Ureter (tissue), 1 donor: ENCODE measurements around the gene GYG2. TPM values are rescaled to one million over a fixed set of nuclear protein-coding genes. Genes with fewer than 3 reads are reported as not detected.
"Not testable (repeated sequence)": the region's sequence is repeated elsewhere in the genome, so short reads cannot be mapped to it uniquely, and the experiment has no call there.

ENCODE experiments used
- DNase-seq: peaks from one replicate; pipeline ENCODE4 v3.0.0-alpha.2; 2020; ENCODE audit warnings: low spot score
- total RNA-seq: library from RNA; stranded (reverse); gene quantifications from one replicate; pipeline ENCODE4 v1.2.4, GENCODE V29; 2023
- donor health status: DM: yes; HTN: yes; CAD: no.

Gene GYG2
- total RNA-seq, 1 donor from 2014 or later: 4.9 TPM

DNA sequence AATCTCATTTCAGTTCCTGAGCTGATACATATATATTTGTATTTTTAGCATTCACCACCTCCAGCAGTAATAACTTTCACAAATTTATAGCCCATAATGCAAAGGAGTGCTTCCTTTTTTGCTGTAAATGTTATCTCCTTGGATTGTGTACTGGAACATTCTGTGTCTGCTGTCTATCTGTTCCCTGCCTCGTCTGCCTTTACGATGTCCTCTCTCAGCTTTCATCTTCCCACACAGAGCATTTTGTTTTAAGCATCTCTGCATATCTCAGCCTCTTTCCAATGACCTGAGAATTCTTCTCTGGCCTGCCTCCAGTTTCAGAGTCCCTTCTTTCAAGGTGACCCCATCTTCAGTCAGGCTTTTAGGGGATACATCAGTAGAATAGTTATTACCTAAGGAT, 43.1 kb downstream of the GYG2 start:
- DNase-seq: no peak

GRCh38 chrX:2872671-2873277, 44.0 kb downstream of the GYG2 start:
- DNase-seq: no peak

- DNase-seq: no peak
Measured at GRCh38 chrX:2874222-2875135, 45.7 kb downstream of the GYG2 start.

GRCh38 chrX:2875136-2875481, 46.4 kb downstream of the GYG2 start:
- DNase-seq: no peak

GRCh38 chrX:2875798-2876399, 47.2 kb downstream of the GYG2 start:
- DNase-seq: no peak

DNA sequence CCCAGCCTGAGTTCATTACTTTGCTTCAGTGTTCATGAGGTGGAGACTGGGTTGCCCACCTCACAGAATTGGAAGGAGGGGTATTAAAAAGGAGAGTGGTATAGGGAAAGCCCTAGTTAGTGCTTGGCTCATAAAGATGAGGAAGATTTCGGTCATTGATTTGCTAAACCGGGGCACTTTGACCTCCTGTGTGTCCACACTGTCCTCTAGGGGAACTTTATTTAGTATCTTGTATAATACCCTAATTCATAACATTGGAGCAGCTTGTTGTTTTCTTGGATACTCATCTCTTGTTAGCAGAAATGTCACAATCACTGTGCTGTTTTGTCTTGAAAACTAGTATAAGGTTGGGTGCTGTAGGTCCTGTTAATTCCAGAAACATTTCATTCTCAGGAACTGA, 49.8 kb downstream of the GYG2 start:
- DNase-seq: no peak

GRCh38 chrX:2879670-2880069, 50.9 kb downstream of the GYG2 start:
- DNase-seq: no peak

GRCh38 chrX:2883770-2884169, 55.0 kb downstream of the GYG2 start:
- no peak for DNase-seq

GRCh38 chrX:2888309-2888708, 59.6 kb downstream of the GYG2 start:
- DNase-seq: no peak

DNA sequence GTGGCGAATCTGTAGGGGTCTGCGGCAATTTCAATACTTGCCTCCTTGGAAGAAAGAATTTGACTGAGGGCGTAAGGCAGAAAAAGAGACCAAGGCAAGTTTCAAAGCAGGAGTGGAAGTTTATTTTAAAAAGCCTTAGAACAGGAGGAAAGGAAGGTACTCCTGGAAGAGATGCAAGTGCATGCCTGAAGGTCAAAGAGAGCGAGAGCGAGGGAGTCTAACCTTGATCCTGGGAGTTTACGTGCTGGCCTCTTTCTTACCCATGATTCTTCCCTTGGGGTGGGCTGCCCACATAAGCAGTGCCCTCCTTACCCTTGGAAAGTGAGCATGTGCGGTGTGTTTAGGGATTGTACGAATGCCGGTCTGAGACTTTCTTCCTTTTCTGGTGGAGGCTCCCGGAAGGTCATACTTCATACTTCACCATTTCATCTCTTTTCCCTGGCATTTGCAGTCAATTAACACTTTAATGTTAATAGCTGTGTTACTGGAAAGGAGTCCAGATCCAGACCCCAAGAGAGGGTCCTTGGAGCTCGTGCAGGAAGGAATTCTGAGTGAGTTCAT, 60.4 kb downstream of the GYG2 start:
- DNase-seq: no peak

DNA sequence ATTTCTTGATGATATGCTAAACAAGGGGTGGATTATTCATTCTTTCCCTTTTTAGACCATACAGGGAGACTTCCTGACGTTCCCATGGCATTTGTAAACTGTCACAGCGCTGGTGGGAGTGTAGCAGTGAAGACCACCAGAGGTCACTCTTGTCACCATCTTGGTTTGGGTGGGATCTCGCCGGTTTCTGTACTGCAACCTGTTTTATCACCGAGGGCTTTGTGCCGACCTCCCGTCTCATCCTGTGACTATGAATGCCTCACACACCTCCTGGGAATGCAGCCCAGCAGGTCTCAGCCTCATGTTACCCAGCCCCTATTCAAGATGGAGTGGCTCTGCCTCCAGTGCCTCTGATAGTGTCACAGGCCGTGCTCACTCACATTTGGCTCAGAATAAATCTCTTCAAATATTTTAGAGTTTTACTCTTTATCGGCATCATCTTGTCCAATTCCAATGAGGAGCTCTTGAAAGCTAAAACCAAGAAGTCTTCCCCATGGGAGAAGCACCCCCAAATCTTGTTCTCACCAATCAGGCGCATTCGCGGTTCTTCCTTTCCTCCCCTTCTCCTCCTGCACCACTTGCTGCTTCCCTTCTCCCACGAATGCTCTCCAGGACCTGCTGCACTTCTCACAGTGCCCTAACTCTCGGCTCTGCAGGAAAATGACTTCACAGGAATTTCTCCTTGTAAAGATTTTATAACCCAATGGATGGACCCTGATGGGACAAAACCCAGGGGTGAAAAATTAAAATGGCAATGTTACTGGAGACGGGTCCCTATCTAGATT, 61.2 kb downstream of the GYG2 start:
- DNase-seq: not testable (repeated sequence)

DNA sequence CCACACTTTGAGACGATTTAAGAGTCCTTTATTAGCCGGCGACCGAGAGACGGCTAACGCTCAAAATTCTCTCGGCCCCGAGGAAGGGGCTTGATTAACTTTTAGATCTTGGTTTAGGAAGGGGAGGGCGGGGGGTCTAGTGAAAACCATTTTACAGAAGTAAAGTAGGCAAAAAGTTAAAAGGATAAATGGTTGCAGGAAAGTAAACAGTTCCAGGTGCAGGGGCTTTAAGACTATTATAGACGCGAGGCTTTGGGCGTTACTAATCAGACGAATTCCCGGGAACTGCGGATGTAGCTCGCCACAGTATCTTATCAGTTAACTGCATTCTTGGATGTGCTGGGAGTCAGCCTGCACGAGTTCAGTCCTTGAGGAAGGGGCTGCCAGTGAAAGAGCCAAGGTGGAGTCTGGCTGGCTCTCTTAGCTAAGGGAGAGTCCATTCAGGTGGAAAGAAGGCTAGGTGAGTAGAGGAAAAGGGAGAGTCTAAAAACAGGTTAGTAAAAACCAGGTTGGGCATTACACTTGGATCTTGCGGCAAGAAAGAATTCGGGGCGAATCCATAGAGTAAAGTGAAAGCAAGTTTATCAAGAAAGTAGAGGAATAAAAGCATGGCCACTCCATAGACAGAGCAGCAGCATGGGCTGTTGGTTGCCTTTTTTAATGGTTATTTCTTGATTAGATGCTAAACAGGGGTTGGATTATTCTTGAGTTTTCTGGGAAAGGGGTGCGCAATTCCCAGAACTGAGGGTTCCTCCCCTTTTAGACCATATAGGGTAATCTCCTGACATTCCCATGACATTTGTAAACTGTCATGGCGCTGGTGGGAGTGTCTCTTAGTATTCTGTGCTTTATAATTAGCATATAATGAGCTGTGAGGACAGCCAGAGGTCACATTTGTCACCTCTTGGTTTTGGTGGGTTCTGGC, 62.1 kb downstream of the GYG2 start:
- not testable (repeated sequence) for DNase-seq

- DNase-seq: no peak
Measured at GRCh38 chrX:2892816-2893215, 64.1 kb downstream of the GYG2 start.

- DNase-seq: peak; percentile 83
Measured at GRCh38 chrX:2894885-2895292, 66.2 kb downstream of the GYG2 start.

- DNase-seq: no peak
Measured at GRCh38 chrX:2897311-2897689, 68.6 kb downstream of the GYG2 start.

- peak; percentile 76 for DNase-seq
Measured at GRCh38 chrX:2897690-2898623, 69.2 kb downstream of the GYG2 start.

DNA sequence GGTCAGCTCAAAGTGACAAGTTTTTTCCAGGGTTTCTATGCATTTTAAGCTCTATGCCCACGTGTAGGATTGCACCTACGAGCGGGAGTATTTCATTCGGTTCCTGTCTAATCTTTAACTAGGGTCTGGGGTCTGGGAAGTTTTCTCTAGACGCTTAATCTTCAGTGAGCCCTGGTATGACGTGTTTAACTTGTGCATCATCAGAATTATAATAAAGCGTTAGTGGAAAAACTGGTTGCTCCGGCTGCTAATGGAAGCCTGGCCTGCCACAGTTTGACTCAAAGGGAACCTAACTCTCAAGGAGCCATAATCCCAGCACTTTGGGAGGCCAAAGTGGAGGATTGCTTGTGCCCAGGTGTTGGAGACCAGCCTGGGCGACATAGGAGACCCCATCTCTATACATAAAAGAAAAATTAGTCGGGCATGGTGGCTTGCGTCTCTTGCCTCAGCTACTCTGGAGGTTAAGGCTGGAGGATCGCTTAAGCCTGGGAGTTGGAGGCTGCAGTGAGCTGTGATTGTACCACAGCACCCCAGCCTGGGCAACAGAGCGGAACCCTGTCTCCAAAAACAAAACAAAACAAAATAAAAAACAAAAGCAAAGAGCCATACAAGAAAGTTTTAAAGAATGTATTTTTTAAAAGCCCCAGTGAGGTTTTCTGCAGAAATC, 70.2 kb downstream of the GYG2 start:
- DNase-seq: peak; percentile 61

GRCh38 chrX:2901367-2902036, 72.8 kb downstream of the GYG2 start:
- DNase-seq: no peak
